ENCODE results near the gene SCAF8.

GRCh38 chr6:154740658-154741057 lies 7.4 kb downstream of the SCAF8 start:
- TF ChIP-seq CTCF (IDR thresholded peaks at IDR 0.05 in 4 of 5, conservative IDR thresholded peaks at IDR 0.05 in 1 of 5), result no peak
- no peak for TF ChIP-seq POLR2A (IDR thresholded peaks at IDR 0.05)

Data from gastrocnemius medialis (tissue), 4 donors.